Right kidney (tissue), 1 donor: Measurements from ENCODE around the gene RAX2.
A peak's percentile ranks its signal among the peaks of the same experiment; 100 is the strongest.
"Not testable (repeated sequence)": the region's sequence is repeated elsewhere in the genome, so short reads cannot be mapped to it uniquely, and the experiment has no call there.

Source experiments
- DNase-seq: peaks from one replicate; pipeline ENCODE4 v3.0.0-alpha.2; 2016

RAX2 gene

DNA sequence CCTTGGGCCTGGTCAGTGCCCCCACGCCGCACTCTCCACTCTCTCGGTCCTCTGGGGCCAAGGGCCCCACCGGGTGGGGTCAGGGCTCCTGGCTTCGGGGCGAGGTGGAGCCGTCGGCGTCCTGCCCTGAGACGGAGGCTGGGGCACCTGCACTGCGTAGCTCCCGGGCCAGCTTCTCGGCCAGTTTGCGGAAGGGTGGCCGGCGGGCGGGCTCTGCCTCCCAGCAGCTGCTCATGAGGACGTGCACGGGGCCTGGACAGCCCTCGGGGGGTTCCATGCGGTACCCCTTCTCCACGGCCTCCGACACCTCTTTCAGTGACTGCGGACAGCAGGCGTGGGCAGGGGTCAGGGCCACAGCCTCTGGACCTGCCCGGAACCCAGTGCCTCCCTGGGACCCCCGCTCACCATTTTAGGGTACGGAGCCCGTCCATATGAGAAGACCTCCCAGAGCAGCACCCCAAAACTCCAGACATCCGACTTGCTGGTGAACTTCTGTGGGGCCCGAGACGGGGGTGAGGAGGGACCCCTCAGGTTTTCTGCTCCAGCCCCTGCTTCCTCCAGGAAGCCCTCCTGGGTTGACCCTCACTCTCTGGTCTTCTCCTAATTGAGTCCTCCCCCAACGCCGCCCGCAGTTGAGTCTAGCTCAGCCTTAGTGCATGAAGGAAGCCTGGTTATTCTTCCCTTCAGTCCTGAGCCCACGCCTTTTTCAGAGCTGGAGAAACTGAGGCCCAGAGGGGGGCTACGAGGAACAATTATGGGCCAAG lies 6.3 kb upstream of the RAX2 start:
- no peak for DNase-seq

DNA sequence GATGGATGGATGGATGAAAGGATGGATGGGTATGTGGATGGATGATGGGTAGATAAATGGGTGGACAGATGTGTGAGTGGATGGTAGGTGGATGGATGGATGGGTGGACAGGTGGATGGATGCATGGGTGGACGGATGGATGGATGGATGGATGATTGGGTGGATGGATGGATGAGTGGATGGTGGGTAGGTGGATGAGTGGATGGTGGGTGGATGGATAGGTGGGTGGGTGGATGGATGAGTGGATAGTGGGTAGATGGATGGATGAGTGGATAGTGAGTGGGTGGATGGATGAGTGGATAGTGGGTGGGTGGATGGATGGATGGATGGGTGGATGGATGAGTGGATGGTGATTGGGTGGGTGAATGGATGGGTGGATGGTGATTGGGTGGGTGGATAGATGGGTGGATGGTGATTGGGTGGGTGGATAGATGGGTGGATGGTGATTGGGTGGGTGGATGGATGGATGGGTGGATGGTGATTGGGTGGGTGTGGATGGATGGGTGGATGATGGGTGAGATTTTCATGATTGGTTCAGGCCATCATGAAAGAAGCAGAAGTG lies 4.5 kb upstream of the RAX2 start:
- DNase-seq = no peak

DNA sequence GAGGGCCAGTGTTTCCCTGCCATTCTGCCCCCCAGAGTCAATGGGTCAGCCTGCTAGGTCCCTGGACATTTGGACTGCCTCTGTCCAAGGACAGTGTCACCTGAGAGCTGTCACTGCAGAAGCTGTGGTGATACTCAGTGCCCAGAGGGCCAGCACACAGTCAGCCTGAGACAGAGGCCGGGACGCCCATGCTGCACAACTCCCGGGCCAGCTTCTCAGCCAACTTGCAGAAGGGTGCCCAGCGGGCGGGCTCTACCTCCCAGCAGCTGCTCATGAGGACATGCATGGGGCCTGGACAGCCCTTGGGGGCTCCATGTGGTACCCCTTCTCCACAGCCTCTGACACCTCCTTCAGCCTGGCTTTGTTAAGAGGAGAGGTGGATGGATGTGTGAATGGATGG lies 3.8 kb upstream of the RAX2 start:
- no peak for DNase-seq

DNA sequence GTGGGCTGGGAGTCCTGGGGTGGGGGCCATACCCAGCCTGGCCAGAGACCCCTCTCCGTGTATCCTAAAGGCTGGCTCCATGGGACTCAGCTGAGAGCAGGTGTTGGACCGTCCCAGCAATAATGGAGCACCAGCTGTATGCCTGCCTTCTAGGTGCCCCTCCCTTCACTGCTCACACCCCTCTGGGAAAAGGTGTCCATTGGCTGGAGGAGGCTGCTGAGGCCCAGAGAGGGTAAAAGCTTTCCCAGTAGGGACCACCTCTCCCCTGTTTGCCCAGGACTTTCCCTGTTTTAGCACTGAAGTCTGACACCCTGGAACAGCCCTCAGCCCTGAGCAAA lies 3.3 kb upstream of the RAX2 start:
- no peak for DNase-seq

DNA sequence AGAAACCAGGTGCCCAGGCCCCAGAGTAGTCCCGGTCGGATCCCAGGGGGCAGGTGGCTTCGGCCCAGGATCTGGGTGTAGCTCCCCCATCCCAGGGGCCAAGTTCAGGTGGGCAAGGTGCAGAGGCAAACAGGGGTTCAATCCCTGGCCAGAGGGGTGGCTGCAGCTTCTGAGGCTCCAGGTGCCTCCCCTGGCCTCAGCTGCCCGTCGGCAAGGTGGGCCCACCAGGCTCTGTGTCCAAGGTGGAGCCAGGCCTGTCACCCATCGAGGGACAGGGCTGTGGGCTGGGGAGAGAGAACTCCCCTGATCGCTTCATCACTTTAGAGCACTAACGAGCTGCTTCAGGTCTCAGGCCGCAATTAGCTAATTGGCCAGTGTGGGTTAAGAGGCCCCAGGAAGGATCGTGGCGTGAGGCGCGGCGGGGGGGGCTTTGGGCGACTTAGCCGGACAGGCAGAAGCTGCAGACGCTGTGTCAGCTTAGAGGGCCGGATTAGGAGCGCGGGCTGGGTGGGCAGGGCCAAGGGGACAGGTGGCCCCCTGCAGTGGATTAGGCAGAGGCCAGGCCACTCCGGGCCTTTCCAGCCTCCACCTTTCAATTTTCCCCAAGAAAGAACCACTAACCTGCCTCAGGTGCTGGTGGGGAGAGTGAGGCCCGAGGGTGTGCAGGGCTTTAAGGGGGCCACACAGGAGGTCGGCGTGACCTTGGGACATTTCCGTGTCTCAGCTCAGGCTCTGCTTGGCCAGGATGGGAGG lies 2.8 kb upstream of the RAX2 start:
- no peak for DNase-seq

DNA sequence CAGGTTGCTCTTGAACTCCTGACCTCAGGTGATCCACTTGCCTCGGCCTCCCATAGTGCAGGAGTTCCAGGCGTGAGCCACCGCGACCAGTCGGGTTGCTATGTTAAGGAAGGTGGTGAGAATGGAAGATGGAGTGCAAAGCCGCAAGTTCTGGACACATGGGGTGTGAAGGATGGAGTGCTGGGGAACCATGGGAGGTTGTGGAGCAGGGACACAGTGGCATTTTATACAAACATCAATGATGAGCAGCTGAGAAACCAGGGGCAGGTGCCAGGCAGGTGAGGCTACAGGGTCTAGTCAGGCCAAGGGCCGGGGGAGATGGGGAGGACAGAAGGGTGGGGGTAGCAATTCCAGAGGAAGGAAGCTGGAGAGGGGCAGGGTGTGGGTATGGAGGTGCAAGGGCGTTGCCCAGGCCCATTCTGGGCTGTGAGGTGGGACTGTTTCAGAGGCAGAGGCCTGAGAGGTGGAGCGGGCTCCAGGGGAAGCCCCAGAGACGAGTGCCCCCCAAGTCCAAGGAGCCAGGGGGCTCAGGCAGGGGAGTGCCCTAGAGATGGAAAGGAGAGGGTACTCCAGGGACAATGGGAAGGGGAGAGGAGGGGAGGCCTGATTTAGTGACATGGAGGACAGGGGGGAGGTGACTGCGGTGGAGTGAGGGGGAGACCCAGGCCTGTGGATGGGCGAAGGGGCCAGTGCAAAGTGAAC lies 1.9 kb upstream of the RAX2 start:
- no peak for DNase-seq

DNA sequence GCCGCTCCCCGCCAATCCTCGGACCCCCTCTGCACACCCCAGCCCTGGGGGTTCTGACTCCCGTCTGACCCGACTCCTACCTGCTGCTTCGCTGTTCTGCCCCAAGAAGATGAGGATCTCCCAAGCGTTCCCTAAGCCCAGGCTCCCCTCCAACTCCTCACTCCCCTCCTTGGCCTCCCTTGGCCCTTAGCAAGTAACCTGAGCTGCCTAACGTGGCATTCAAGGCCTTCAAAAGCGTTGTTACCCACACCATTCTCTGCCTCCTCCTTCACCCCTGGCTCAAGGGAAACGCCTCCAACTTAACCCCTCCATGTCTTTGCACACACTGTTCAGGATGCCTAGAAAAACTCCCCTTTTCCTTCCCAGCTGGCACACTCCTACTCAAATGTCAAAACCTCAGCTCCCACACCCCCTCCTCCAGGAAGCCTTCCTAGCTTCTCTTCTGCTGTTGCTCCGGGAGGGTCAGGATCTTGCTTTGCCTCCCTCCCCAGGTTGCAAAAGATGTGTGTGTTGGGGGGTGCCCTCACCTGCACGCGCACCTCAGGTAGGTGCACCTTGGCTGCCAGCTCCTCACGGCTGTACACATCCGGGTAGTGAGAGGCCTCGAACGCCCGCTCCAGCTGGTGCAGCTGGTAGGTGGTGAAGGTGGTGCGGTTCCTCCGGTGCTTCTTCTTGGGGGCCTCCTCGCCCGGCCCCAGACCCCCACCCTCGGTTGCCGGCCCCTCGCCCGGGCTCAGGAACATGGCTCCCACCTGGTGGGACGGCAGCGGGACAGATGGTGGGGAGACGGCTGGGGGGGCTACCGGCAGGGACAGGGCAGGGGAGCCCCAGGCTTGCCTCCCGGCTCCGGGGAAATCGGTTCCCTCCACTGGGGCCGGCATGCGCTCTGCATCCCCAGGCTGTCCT lies 775 bp downstream of the RAX2 start:
- no peak for DNase-seq

DNA sequence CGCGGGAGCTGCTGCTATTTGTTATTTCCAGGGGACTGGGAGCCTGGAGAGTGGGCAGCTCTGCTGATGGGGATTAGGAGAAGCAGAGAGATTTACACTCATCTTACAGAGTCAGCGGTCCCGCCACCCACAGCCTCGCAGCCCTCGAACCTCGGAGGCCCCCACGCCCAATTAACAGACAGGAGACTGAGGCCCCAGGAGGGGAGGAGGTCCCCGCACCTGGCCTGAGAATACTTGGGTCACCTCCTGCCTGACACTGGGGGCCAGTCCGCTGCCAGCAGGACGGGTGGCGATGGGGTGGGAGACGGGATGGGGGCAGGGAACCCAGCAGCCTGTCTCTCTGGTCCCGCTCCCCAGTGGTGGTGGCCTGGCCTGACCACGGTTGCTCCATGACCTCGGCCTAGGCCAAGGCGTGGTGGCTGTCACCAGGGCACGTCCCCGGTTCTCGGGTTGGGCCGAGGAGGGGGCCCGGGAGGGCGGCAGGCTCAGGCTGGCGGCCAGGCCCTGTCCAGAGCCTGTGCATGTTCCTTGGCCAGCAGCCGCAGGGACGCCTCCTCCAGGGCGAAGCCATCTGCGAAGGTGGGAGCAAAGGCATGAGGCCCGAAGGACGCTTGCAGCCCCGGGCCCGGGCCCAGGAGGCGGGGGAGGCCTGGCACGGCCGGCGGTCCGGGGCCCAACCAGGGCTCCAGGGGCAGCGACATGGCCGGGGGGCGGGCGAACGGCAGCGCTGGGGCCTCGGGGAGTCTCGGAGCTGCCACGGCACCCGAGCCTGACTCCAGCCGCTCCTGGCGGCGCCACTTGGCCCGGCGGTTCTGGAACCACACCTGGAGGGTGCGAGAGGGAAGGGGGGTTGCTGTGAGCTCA lies 1.7 kb downstream of the RAX2 start:
- no peak for DNase-seq

DNA sequence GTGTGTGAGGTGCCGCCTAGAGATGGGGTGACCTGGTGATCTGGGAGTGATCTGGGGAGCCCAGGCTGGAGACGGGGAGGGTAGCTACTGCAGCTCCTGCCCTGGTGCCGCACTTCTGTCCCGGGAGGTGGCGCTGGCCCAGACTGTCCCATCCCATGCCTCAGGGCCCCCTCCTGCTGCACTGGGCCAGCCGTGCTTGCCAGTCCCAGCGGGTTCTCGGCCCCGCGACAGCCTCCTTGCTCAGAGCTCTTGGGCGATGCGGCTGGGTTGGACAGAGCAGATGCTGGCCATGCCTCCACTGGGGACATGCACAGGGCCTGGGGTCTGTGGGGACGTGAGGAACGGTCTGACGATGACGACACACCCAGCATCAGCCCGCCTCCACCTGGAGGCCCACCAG lies 2.5 kb downstream of the RAX2 start:
- DNase-seq = no peak

DNA sequence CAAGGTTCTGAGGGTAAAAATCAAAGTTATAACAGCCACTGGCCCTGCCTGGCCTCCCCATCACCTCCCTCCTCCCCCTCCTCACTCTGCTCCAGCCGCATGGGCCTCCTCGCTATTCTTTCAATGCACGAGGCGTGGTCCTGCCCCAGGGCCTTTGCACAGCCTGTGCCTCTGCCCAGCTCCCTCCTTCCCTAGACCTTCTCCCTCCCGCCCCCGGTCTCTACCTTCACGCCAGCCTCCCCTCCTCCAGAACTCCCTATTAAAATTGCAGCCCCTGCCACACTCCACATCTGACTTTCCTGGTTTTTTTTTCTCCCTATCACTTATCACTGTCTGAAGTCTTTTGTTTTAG lies 3.3 kb downstream of the RAX2 start:
- no peak for DNase-seq

DNA sequence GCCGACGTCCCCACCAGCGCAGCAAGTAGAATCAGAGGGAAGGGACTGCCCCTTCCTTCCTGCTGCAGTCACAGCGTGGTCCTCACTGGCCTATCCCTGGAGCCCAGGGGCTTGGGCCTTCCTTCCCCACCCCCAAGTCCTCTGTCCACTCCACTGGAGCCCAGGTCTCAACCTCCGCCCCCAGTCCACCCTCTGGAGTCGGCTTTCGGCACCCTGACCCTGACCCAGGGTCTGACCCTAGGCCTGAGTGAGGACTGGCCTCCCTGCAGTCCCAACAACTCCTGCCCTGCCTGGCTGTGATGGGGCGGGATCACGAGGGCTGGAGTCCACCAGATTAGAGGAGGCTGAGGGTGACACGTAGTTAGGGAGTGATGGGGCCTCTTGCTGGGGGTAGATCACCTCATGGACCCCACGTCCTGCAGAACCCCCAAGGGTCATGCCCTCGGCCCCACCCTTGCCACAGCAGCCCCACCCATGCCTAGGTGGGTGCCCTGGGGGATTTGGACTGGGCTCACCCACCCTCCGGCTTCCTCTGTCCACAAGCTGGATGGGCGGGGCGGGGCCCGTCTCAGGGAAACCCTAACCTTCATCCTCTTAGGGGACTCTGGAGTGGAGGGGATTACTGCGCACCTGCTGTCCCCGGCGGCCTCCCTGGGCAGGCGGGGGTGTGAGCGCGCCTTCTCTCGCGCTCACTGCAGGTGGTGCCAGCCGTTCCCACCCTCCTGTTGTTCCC lies 3.8 kb downstream of the RAX2 start:
- DNase-seq = no peak

DNA sequence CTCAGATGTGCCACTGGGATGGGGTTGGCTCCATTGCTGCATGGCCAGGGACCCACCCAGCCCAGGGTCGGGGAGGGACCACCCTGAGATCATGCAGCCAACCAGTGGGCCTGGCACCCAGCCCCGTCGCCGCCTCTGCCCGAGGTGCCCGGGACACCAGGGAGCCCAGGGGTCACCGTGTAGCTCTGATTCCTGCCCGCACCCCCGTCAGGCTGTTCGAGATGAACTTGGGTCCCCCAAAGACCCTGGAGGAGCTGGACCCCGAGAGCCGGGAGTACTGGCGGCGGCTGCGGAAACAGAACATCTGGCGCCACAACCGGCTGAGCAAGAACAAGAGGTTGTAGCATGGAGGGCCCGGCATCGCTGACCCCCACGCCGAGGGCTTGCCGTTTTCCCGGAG lies 5.0 kb downstream of the RAX2 start:
- DNase-seq = no peak

DNA sequence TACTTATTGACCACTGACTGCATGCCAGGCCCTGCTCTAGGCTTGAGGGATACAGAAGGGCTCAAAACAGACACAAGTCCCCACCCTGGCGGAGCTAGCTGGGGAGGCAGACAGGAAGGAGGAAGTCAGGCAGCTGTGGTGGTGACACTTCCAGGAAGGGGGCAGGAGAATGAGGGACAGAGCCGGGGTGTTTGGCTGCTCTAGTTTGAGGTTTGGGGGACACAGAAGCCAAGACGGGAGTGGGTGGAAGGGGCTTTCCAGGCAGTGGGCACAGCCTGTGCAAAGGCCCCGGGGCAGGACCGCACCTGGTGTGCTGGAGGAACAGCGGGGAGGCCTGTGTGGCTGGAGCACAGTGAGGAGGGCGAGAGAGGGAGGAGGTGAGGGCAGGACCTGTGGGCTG lies 5.5 kb downstream of the RAX2 start:
- DNase-seq = no peak

DNA sequence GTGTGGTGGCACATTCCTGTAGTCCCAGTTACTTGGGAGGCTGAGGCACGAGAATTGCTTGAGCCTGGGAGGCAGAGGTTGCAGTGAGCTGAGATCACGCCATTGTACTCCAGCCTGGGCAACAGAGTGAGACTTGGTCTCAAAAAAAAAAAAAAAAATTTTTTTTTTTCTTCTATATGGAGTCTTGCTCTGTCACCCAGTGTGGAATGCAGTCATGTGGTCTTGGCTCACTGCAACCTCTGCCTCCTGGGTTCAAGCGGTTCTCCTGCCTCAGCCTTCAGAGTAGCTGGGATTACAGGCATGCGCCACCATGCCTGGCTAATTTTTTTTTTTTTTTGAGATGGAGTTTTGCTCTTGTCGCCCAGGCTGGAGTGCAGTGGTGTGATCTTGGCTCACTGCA lies 6.3 kb downstream of the RAX2 start:
- not testable (repeated sequence) for DNase-seq

DNA sequence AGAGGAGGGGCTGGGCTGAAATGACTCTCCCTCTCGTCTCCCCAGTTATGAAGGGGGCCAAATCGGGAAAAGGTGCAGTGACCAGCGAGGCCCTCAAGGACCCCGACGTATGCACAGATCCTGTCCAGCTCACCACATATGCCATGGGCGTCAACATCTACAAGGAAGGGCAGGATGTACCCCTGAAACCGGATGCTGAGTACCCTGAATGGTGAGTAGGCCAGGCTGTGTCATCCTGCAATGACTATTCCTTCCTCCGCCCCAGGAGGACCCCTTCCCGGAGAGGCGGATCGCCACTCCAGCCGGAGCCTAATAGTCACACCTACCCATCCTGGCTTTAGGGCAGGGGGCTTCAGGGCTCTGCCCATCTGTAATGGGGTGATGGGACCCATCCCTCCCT lies 6.9 kb downstream of the RAX2 start:
- DNase-seq = no peak

DNA sequence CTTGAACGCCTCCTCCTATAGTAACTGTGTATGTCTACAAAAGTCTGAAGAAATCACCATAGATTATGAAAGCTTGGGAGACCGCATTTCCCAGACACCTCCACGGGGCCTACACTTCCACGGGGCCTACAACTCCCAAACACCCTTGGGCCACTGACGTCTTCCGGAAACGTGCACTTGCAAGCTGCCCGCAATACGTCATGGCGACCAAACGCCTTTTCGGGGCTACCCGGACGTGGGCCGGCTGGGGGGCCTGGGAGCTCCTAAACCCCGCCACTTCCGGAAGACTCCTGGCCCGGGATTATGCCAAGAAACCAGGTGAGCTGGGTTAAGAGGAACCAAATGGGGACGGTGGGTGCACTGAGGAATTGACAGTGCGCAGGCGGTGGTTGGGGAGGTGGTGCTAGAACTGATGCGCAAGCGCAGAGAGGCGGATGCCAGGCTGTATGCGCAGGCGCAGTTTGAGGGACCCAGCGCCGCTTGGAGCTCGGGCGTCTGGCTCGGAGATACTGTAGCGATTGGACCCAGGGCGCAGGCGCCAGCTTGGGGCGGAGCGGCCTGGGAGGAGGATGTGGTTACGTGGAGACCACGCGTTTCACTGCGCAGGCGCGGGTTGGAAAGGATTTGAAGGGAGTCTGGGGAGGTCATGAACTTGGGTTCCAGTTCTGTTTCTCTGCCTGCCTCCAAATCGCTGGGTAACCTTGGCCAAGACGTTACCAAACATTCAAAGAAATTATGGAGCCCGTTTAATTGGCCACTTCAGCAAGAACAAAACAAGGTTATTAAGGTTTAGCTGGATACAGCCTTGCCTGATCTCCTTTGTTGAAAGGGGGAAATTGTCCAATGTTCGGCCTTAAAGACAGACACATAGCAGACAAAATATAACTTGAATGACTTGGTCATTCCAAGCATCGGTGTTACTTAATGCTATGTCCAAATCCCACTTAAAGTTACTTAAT lies 9.2 kb downstream of the RAX2 start, which contains the start of gene MRPL54:
Gene MRPL54 (plus strand): TSS at position 182 of the 959 bp plus-strand sequence. CDS start 19 bp downstream, at position 201.
- peak; percentile 100 for DNase-seq

DNA sequence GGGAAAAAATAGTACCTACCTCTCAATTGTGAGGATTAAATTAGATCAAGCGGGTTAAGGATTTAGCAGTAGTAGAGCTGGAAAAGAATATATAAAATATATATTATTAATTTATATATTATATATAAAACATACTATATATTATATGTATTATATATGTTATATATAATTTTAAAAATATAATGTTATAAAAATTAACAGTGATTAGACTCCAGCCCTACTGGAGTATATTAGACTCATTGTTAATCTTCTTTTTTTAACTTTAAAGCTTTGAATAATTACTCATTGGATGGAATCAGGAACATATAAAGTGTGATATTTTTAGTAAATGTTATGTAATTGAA lies 9.9 kb downstream of the RAX2 start:
- no peak for DNase-seq

DNA sequence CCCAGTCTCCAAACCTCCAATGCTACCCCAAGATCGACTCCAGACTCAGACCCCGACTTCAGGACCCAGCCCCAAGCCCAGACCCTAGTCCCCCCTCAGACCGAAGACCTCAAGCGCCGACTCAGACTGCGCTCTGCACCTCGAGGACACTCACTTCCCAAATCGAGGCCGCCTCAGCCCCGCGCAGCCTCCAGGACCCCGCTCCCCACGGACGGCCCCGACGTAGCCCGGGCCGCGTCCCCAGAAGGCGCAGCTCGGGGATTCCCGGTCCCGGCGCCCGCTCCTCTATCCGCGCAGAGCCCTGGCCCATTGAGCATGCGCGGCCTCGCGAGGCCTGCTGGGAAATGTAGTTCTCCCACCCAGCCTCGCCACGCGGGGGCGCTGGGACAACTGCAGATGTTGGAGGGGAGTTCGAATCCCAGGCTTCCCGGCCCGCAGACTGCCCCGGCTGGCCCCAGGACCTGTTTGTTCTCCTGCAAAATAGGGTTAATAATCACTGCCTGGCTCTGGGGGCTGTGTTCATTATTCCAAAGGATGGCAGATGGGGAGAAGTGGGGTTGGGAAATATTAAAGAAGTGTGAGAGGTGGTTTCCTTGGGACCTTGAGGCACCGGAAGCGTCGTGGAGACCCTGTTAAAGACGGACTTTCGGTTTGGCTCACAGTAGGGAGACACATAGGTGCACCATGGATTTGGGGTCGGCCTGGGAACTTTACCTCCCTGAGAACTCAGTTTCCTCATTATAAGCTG lies 10.5 kb downstream of the RAX2 start, which contains the start of gene APBA3:
Gene APBA3 (minus strand): TSS at position 311 of the 748 bp plus-strand sequence. CDS start 1,428 bp downstream, outside the sequence.
- DNase-seq = peak; percentile 90
